ENCODE measurements around the gene ZNHIT2. TPM values are rescaled to one million over a fixed set of nuclear protein-coding genes. Genes with fewer than 3 reads are reported as not detected.

The ZNHIT2 gene
- total and polyA plus RNA-seq, 2 of the 13 experiments (the other 11 are each of a cell fraction or from before 2014, with no cell fraction given), result 1.1 to 6.5 TPM

DNA sequence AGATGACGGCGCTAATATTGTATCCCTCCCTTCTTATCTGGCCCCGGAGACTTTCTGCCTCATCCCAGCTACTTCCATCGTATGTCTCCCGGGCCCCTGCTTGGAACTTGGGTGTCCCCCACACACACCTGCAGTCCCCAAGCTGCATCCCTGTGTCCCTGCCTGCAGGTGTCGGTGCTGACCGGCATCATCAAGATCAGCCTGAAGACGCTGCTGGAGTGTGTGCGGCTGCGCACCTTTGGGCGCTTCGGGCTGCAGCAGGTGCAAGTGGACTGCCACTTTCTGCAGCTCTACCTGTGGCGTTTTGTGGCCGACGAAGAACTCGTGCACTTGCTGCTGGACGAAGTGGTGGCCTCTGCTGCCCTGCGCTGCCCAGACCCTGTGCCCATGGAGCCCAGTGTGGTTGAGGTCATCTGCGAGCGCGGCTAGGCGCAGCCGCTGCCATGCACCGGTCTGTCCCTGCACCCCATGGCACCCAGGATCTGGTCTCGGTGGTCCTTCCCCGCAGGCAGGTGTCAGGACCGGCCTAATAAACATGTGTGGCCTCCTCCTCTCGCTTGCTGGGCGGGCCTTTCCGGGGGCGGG is 6.2 kb downstream of the ZNHIT2 start (continued):
- TF ChIP-seq, protein P1, sequence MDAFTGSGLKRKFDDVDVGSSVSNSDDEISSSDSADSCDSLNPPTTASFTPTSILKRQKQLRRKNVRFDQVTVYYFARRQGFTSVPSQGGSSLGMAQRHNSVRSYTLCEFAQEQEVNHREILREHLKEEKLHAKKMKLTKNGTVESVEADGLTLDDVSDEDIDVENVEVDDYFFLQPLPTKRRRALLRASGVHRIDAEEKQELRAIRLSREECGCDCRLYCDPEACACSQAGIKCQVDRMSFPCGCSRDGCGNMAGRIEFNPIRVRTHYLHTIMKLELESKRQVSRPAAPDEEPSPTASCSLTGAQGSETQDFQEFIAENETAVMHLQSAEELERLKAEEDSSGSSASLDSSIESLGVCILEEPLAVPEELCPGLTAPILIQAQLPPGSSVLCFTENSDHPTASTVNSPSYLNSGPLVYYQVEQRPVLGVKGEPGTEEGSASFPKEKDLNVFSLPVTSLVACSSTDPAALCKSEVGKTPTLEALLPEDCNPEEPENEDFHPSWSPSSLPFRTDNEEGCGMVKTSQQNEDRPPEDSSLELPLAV (CRISPR knock-in tag; conservative IDR thresholded peaks at IDR 0.05; ENCODE audit: low read depth), result no peak
- TF ChIP-seq, protein P2, sequence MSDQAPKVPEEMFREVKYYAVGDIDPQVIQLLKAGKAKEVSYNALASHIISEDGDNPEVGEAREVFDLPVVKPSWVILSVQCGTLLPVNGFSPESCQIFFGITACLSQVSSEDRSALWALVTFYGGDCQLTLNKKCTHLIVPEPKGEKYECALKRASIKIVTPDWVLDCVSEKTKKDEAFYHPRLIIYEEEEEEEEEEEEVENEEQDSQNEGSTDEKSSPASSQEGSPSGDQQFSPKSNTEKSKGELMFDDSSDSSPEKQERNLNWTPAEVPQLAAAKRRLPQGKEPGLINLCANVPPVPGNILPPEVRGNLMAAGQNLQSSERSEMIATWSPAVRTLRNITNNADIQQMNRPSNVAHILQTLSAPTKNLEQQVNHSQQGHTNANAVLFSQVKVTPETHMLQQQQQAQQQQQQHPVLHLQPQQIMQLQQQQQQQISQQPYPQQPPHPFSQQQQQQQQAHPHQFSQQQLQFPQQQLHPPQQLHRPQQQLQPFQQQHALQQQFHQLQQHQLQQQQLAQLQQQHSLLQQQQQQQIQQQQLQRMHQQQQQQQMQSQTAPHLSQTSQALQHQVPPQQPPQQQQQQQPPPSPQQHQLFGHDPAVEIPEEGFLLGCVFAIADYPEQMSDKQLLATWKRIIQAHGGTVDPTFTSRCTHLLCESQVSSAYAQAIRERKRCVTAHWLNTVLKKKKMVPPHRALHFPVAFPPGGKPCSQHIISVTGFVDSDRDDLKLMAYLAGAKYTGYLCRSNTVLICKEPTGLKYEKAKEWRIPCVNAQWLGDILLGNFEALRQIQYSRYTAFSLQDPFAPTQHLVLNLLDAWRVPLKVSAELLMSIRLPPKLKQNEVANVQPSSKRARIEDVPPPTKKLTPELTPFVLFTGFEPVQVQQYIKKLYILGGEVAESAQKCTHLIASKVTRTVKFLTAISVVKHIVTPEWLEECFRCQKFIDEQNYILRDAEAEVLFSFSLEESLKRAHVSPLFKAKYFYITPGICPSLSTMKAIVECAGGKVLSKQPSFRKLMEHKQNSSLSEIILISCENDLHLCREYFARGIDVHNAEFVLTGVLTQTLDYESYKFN (CRISPR knock-in tag; conservative IDR thresholded peaks at IDR 0.05), result 0 out of 2 replicates have a peak, but pooled peaks have one; percentile 35
- TF ChIP-seq, protein P3, sequence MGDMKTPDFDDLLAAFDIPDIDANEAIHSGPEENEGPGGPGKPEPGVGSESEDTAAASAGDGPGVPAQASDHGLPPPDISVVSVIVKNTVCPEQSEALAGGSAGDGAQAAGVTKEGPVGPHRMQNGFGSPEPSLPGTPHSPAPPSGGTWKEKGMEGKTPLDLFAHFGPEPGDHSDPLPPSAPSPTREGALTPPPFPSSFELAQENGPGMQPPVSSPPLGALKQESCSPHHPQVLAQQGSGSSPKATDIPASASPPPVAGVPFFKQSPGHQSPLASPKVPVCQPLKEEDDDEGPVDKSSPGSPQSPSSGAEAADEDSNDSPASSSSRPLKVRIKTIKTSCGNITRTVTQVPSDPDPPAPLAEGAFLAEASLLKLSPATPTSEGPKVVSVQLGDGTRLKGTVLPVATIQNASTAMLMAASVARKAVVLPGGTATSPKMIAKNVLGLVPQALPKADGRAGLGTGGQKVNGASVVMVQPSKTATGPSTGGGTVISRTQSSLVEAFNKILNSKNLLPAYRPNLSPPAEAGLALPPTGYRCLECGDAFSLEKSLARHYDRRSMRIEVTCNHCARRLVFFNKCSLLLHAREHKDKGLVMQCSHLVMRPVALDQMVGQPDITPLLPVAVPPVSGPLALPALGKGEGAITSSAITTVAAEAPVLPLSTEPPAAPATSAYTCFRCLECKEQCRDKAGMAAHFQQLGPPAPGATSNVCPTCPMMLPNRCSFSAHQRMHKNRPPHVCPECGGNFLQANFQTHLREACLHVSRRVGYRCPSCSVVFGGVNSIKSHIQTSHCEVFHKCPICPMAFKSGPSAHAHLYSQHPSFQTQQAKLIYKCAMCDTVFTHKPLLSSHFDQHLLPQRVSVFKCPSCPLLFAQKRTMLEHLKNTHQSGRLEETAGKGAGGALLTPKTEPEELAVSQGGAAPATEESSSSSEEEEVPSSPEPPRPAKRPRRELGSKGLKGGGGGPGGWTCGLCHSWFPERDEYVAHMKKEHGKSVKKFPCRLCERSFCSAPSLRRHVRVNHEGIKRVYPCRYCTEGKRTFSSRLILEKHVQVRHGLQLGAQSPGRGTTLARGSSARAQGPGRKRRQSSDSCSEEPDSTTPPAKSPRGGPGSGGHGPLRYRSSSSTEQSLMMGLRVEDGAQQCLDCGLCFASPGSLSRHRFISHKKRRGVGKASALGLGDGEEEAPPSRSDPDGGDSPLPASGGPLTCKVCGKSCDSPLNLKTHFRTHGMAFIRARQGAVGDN (CRISPR knock-in tag; IDR thresholded peaks at IDR 0.05), result peak; percentile 58; the same call in 1 of the 2 replicates
- no peak for TF ChIP-seq ZNF570 (CRISPR knock-in tag; IDR thresholded peaks at IDR 0.05; ENCODE audit: borderline replicate concordance)
- 0 out of 2 replicates have a peak, but pooled peaks have one; percentile 37 for TF ChIP-seq ZNF260 (CRISPR knock-in tag; IDR thresholded peaks at IDR 0.05; ENCODE audit: borderline replicate concordance, low read depth)
